22Rv1 (cell line): Measurements from ENCODE around the gene GRIK4.

ENCODE experiments used
- H3K27ac ChIP-seq: fragments of 450-650 bp; 2 replicates; pipeline ENCODE4 v1.5.1; 2017
- ZFX ChIP-seq: fragments of 450-650 bp; IDR thresholded peaks from 2 replicates; pipeline ENCODE4 v1.6.1; 2017; ENCODE audit warnings: antibody characterized with exemption, borderline replicate concordance
- TF ChIP-seq, protein P1 (sequence below): fragments of 450-650 bp; IDR thresholded peaks from 2 replicates; pipeline ENCODE4 v1.5.1; 2017; ENCODE audit warnings: mild to moderate bottlenecking

GRIK4 gene

DNA sequence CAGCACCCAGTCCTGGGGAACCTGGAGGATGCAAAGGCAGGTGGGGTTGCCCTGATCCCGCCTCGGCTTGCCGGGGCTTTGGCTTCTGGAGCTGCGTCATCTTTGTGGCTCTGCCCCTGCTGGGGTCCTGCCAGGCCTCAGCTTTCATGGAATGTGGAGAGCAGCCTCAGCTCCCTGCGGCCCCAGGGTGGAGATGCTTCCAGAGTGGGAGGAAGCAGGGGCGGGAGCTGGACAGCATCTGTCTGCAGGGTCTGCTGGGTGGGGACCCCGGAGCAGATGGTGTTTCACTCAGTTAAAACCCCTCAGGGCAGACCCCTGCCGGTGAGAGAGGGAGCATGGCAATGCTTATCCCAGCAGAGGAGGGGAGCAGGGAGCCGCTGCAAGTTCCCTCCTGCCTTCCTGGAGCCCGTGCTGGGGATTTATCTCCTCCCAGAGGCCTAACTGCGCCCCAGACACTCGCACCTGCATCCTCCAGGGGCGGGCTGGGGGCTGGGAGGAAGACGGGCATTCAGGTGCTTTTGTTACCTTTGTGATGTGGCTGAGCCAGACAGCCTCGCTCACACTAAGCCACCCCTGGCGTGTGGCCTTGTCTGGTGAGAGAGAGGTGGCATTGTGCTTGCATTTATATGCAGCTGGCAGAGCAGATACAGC lies 15.7 kb downstream of the GRIK4 start:
- TF ChIP-seq ZFX = no peak
- TF ChIP-seq, protein P1, sequence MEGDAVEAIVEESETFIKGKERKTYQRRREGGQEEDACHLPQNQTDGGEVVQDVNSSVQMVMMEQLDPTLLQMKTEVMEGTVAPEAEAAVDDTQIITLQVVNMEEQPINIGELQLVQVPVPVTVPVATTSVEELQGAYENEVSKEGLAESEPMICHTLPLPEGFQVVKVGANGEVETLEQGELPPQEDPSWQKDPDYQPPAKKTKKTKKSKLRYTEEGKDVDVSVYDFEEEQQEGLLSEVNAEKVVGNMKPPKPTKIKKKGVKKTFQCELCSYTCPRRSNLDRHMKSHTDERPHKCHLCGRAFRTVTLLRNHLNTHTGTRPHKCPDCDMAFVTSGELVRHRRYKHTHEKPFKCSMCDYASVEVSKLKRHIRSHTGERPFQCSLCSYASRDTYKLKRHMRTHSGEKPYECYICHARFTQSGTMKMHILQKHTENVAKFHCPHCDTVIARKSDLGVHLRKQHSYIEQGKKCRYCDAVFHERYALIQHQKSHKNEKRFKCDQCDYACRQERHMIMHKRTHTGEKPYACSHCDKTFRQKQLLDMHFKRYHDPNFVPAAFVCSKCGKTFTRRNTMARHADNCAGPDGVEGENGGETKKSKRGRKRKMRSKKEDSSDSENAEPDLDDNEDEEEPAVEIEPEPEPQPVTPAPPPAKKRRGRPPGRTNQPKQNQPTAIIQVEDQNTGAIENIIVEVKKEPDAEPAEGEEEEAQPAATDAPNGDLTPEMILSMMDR = no peak
- no peak overlapping the region for H3K27ac ChIP-seq

DNA sequence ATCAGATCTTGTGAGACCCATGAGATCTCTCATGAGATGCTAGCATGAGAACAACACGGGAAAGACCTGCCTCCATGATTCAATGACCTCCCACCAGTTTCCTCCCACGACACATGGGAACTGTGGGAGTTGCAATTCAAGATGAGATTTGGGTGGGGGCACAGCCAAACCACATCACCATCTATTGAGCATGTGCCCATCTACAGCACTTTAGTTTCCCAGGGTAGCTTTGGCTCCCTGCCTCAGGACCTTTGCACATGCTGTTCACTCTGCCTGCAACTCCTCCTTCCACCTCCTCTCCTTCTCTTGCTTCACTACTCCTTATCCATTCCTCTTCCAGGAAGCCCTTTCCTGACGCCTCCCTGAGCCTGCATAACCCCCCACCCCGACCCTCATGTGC lies 17.2 kb downstream of the GRIK4 start:
- no peak overlapping the region for H3K27ac ChIP-seq
- TF ChIP-seq, protein P1 = no peak
- TF ChIP-seq ZFX = no peak

DNA sequence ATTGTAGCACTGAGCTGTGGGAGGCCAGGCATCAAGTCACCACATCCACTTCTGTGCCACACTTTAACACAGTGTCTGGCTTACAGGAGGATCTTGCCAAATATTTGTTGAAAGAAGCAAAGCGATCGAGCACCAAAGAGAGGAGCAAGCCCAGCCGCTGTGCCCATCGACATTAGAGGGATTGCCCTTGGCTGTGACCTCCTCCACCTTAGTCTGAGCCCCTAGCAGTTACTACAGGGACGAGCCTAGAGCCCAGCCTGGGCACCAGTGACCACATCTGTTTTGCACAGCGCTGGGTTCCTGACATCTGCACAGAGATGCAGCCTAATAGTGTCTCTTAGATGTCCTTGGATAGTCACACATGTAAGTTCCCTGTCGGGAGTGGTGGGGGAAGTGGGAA lies 17.7 kb downstream of the GRIK4 start:
- no peak for TF ChIP-seq ZFX
- TF ChIP-seq, protein P1 = no peak
- no peak overlapping the region for H3K27ac ChIP-seq

DNA sequence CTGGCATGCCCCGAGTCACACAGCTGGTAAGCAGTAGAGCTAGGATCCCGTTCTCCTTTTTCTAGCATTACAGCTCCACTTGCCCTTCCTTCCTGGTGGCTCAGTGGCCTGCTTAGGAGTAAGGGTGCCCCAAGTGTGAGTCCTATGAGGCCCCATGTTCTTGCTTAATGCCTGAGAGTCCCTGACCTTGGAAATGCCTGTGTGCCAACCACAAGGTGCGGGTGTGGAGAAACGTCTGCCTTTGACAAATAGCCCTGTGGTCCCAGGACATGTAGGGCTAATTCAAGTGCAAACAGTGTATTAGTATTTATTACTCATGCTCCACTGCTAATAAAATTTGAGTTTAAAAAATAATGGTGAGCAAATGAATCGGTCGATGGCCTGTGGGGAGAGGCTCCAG lies 18.4 kb downstream of the GRIK4 start:
- TF ChIP-seq, protein P1 = no peak
- TF ChIP-seq ZFX = no peak
- no peak overlapping the region for H3K27ac ChIP-seq

DNA sequence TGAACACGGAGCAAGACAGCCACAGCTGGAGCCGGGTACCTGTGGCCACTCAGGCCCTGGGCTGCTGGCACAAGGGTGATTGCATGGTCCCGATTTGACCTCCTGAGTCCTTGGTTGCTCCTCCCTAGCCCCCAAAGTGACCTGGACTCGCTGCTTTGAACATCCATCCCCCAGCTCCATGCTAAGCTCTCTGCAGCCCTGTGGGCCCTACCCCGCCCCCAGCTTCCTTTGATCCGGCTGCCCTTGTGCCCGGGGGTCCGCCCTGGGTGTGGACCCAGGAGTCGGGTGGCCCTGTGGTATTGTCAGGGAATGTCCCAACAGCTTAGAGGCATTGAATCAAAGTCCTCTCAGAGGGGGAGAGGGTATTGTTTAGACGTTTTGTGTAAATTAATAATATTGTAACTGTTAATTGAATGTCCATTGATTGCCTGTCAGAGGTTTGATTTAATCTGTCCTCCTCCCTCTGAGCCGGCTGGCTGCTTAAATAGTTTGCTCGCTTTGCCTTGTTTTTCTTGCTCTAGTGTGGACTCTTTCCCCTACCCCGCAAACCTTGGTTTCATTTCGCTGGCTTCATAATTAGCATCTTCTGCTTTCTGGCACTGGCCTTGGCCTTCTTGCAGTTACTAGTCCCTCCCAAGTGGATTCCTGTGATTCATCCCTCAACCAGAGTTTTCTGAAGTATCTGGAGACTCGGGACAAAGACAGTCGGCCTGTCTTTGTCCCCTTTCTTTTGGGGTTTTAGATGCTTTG lies 20.7 kb downstream of the GRIK4 start:
- TF ChIP-seq, protein P1 = no peak
- TF ChIP-seq ZFX = no peak
- no peak overlapping the region for H3K27ac ChIP-seq

DNA sequence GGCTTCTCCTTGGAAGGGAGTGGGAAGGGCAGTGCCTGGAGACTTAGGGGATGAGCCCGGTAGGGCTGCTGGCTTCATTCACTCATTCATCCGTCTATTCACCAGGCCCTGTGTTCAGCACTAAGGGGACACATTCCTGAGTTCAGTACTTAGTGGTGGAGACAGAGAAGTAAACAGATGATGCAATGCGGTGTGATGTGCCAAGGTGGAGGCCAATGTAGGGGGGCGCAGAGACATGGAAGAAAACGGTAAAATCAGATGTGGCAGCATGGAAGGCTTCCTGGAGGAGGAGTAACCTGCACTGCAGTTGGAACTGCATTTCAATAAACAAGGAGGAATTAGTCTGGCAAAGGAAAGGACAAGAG lies 21.3 kb downstream of the GRIK4 start:
- no peak overlapping the region for H3K27ac ChIP-seq
- TF ChIP-seq, protein P1 = no peak
- TF ChIP-seq ZFX = no peak

DNA sequence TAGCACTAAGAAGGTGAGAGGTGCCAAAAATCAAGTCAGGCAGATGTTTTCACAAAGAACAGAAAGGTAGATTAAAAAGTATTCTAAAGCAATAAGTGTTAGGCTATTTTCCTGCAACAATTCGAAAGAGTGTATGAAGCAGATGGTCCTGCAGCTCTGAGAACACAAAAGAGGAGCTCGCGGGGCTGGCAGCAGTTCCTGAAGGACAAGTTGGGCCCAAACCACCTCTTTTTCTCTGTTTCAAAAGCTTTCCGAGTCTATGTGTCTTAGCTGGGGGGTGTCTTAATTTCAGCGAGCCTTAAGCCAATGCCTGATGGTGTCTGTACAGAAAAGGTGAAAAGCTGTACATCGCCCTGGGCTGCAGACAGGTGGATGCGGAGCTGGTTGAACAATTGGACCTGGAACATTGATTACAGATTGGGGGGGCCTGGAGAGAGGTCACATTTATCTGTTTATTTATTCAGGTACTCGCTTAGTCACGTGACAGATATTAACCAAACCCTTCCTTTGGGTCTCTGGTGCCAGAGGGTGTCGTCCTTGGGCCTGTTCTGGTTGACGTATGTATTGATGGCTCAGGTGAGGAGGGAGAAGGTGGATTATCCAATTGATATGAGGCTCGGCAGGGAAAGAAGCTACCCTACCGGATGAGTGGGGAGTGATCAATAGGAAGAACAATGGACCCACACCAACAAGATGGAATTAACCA lies 24.7 kb downstream of the GRIK4 start:
- H3K27ac ChIP-seq = no peak overlapping the region
- TF ChIP-seq, protein P1 = no peak
- TF ChIP-seq ZFX = no peak
